Brain pericyte (primary cell): ENCODE results near the gene ANP32B.
"Not testable (repeated sequence)": the region's sequence is repeated elsewhere in the genome, so short reads cannot be mapped to it uniquely, and the experiment has no call there.

Experiments used
- DNase-seq: peaks from one replicate; pipeline ENCODE4 v3.0.0-alpha.2; 2012; ENCODE audit warnings: low read depth, low spot score

ANP32B gene

DNA sequence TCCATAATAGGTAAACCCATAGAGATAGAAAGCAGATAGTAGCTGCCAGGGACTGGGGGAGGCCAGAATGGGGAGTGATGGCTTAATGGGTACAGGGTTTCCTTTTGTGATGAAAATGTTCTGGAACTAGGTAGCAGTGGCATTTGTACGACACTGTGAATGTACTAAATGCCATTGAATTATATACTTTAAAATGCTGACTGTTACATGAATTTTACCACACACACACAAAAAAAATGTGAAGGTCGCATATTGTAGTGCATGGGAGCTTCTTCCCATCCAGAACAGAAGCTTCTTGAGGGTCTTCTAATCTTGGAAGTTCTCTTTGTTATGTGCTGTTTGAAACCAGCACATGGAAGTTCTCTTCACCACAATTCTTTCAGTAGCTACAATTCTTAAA, 19.9 kb upstream of the ANP32B start:
- DNase-seq = no peak

DNA sequence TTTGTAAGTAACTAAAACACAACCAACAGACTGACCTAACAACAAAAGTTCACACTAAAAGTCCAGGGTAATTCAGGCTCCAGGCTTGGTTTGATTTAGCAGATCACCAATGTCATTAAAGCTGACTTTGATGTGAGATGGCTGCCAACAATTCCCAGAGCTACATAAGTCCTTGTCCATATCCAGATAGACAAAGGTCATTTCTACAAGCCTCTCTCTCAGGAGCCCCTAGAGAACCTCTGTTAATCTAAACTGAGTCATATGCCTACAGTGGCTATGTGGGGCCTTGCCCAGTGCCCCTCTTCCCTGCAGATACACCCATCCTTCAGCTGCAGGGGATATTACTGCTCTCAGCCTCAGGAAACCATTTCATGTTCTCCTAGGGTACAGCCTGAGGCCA, 18.2 kb upstream of the ANP32B start:
- DNase-seq = no peak

DNA sequence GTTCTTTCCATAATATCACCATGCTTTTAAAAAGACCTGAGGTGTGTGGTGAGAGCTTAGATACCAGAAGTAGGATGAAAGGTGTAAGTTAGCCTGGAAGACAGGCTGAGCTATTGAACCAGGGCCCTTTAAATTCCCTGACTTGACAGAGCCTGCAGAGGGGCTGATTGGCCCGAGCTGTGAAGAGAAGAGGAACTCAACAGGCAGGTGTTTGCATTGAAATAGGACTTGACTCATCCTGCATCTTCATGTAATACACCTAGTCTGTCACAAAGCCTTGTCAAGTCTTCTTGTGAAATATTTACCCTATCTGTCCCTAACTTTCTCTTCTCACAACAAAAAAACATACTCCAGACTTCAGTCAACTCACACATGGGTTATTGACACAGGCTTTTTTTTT, 16.6 kb upstream of the ANP32B start:
- no peak for DNase-seq

DNA sequence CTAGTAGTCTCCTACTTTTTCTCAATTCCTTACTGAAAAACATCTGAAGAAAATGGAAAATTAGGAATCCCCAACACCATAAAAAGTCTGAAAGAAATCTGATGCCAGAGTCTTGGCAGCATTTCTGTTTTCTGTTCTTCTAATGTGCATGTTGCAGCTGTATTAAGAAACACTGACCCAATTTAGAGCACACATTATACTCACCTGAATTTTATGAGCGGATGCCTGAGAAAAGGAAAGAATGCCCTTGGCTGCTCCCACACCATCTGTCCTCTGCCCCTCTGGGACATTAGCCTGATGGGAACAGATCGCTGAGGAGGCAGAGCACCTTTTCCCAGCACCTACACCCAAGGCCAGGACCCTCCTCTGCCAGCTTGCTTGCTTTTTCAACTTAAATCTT, 14.1 kb upstream of the ANP32B start:
- no peak for DNase-seq

DNA sequence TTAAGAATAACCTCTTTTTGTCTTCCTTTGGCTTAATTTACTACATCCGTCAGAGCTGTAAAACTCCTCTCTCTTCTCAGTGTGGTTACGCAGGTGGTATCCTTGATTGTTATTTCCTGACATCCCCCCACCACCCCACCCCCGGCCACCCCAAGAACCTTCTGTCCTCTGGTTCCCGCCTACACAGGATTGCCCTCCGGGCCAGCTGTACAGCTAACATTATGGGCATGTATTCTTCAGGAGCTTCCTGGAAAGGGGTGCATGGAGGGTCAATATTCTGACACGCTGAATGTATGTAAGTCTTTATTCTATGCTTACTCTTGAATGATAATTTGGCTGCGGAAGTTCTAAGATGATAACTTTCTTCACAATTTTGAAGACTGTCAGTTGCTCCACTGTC, 13.0 kb upstream of the ANP32B start:
- DNase-seq = no peak

DNA sequence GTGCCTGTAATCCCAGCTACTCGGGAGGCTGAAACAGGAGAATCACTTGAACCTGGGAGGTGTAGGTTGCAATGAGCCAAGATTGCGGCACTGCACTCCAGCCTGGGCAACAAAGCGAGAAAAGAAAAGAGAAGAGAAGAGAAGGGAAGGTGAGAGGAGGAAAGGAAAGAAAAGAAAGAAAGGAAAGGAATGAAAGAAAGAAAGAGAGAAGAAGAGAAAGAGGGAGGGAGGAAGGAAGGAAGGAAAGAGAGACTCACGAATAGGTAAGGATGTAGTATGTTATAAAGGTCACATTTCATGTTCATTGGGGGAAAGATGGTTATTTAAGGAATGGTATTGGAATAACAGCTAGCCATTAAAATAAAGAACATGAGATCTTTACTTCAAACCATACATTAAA, 10.4 kb upstream of the ANP32B start:
- DNase-seq = no peak

DNA sequence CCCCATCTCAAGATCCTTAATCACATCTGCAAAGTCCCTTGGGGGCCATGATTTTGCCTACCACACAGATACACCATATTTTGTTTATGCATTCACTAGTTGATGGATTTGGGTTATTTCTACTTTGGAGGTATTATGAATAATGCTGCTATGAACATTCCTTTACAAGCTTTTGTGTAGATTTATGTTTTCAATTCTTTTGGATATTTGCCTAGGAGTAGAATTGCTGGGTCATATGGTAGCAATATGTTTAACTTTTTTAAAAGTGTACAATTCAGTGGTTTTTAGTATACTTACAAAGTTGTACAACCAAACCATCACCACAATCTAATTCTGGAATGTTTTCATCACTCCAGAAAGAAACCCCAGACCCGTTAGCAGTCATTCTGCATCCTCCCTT, 7.8 kb upstream of the ANP32B start:
- DNase-seq = no peak

DNA sequence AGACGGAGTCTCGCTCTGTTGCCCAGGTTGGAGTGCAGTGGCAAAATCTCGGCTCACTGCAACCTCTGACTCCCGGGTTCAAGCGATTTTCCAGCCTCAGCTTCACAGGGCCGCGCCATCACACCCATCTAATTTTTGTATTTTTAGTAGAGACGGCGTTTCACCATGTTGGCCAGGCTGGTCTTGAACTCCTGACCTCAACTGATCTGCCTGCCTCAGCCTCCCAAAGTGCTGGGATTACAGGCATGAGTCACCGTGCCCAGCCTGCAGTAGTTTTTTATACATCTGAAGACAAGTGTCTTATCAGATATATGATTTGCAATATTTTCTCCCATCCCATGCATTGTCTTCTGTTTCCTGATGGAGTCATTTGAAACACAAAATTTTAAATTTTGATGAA, 6.5 kb upstream of the ANP32B start:
- DNase-seq = not testable (repeated sequence)

DNA sequence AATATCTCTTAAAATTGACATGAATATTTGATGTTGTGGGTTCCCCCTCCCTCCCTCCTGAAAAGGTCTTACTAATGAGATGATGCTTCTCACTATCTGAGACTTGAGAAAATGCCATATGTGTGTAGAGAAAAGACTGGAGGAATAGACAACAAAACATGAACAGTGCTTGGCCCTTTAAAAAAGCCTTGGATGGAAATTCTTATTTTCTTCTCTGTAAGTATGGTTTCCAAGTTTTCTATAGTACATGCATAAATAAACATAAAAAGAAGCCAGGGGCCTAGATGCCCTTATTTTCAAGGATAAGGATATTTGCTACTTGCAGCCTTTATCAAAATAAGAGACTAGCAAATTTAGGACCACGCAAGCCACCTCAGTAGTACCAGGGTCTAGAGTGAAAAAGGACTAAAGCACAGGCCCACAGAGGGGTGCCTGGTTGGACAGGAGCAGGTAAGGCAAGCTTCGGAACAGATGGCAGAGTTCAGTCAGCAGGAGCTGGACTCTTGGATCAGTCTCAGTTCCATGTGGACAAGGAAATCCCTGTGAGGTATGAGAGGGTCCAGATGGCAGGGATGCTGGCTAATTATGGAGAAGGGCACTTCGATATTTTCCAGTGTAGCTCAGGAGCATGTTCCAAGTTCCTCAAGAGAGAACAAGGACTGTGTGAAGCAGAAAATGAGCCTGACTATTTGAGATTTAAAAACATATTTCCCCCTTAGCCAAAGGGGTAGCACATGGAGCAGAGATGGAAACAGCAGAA, 4.6 kb upstream of the ANP32B start:
- DNase-seq = no peak

DNA sequence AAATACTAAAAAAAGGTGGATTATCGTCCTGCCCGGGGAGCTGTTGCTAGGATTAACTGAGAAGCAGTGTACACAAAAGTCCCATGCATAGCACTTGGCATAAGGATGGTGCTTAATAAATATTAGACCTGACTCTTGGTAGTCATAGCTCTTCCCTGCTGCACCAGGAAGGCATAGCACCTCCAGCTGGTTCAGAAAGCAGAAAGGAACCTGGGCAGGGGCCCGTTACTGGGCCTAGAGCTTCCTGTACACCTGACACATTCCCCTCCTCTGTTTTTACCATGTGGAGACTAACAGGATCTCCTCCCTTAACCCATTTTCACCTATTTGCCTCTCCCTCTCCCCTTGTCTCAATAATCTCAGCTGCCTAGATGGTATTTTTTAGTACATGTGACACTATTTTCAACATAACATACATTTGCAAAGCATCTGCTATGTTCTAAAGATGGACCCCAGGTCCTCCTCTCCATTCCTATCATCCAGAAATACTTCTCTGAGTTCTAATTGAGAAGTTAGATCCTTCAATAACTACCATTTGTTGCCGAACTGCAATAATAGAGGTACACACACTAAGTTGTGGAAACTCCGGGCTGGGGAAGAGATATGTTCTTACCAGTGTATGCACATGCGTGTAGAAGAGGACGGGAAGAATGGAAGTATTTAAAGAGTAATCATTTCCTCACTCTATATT, 3.2 kb upstream of the ANP32B start:
- no peak for DNase-seq

DNA sequence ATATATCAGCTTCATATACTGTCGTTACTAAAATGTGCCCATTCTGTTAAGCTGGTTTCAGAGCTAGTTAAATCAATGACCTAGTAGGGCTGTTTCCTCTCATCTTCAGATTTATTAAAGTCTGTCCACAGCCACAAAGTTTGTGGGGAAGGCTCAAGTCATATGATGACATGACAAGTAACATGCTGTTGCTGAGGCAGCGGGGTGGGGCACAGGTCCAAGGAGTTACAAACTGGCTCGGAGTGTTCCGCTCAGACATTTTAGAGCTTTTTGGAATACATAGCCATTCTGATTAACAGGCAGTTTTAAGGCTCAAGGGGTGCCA, 2.7 kb upstream of the ANP32B start:
- DNase-seq = no peak

DNA sequence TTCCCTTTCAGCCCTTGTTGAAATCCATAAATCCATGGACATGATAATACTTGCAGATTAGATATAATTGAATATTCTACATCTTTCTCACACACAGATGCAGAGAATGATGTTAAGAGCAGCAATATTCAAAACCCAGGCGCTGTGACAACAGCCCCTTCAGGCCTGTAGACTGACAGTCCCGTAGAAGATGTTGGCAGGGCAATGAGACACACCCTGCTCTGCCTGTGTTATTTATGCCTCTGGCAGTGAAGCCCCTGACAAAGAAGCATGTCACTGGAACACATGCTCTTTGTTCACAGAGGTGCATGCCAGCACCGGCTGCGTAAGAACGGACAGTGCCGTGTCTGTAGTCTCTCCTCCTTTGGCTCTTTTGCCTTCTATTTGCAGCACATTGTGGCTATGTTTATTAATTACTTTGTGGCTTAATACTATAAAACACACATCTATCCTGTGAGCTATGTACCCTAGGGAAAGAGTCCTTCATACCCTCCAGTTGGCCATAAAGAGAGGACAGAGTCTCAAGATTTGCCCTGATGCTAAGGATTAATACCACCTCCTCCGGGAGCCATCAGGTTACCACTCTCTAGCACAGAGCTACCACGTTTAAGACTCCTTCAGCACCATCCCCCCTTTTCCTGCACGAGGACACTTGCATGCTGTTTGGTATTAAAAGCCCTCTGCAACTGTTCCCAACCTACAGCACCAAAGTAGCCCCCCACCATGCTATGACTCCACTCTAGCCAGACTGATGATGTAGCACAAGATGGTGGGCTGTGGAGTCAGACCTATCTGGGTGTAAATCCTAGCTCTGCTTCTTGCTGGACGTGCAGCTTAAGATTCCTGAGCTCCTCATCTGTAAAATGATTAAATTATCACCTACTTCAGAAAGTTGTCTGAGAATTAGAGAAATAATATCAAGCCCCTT, 2.0 kb upstream of the ANP32B start:
- DNase-seq = no peak

DNA sequence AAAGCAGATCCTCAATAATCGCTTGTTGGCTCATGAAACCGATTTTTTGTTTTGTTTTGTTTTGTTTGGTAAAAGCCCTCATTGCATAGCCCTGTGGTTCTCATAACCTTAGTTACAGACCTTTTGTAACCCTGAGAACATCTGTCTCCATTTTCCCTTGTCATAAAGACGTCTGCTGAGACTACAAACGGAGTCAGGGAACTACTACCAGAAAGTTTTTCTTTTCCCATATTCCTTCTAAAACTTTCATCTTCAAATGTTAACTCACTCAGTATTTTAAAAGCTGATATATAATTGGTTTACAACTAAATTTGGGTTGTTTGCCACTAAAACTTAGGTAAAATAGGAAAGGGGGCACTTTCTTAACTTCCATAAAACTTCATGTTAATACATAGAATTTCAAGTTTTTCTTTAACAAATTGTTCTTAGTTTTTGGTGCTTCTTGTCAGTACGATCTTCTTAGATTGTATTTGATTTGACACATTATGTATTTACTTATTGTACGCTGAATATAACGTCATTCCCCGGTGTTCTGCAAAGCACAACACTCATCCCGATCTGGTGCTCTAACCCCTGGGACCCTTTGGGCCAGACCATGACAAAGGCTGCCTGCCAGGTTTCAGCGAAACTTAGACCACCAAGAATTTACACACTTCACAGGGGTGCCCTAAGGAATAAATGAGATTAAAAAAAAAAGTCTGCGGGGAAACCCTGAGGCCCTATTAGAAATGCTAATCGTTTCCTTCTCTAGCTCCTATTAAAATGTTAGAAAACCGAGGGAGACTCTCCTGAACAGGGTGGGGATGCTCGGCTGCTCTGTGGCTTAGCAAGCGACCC, 1.1 kb upstream of the ANP32B start:
- DNase-seq = no peak

DNA sequence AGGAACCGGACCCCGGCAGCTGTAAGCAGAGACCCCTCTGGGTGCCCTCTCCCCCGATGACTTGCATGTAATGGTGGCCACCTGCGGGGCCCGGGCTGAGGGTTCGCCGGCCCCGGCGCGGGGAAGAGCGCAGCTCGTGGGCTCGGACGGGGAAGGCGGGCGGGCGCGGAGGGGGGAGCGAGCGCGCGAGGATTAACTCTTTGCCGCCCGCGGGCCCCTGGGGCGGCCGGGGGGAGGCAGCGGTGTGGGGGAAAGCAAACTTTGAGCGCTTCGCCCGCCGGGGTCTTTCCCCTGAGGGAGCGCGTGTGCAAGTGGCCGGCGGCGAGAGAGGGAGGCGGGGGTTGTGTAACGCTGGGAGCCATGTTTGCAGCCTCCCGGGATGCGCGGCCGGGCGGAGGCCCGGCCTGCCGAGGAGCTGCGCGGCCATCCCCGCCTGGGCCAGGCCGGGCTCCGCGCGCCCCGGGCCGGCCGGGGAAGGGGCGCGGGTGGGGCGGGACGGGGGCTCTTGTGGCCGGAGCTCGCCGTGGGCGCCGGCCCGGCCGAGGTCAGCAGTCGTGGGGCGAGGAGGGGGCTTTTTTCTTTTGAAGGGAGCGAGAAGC, 547 bp downstream of the ANP32B start:
- no peak for DNase-seq

DNA sequence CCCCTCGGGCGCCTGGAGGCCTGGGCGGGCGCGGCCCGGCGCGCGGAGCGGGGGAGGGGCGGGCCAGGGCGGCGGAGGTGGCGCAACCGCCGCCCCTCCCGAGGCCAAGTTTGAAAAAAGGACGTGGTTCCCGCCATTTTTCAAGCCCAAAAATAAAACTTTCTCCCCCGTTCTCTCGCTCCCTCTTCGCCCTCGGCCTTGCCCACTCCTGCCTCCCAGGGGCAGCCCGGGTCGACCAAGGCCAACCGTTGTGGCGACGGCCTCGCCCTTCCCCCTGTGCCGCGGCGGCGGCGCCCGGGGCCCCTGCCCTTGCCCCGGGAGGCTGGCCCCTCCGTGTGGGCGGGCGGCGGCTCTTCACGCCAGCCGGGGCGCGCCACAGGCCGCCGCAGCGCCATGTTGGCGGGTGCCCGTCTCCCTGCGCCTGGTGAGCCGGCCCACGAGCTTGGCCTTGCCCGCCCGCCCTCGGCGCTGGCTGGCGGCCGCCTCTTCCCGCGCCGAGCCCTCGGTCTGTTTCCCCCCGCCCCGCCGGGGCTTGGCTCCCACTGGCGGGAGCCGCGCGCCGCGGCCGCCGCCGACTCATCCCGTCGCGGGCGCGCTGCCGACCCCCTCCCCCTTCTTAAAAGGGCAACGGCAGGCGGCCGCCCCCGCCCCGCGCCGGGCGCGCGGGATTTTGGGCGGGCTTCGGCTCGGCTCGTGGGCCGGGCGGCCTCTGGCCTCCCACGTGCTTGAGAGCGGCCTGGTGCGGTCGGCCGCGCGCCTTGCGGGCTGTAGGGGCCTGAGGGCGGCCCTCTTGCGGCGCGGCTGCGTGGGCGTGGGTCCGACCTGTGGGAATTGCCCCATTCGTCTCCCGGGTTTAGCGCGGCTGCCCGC, 1.3 kb downstream of the ANP32B start:
- DNase-seq = no peak

DNA sequence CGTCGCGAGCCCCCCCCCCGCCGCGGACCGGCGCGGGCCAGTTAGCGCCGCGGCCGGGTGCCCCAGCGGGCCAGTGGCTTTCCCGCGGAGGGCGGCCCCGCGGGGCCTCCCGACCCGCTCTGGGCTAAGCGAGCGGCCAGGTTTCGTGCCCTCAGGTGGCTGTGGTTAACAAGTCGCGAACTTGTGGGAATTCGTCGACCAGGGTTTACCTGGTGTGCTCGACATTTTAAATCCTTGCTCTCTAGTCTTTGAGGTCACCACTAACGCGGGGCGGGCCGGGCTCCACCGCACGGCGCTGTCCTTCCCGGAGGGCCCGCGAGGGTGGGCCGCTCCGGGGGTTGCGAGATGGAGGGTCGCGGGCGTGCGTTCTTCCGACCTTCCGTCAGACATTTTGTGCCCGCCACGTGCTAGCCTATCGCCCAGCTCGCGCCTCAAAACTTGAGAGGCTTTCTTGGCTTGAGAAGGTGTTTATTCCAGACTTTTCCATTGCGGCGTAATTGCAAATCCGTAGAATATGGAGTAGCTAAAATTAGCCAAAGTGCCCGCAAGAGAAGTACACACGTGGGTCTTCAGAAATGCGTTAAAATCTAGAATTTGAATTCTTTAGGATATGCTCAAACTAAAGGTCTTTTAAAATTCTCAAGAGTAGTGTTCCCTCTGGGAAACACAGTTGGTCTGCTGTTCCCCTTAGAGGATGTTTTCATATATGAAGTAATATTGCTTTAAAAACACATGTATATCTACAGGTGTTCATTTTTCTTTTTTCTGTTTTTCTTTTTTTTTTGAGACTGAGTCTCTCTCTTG, 2.1 kb downstream of the ANP32B start:
- DNase-seq = no peak

DNA sequence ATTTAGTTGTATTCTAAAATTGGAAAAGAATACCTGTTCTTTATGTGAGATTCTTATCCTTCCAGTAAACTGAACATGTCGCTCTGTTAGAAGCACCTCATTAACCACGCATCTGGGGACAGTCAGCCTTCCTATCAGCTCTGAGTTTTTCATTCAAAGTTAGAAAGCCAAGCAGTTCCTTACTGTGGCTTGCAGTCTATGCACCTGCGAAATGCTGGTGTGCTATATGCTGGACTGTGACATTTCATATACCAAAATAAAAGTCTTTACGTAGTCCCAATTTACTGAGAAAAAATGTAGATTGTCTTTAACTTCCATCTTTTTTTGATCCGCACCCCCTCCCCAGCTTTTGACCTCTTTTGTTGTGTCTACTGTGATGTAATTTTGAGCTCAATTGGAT, 4.3 kb downstream of the ANP32B start:
- no peak for DNase-seq

DNA sequence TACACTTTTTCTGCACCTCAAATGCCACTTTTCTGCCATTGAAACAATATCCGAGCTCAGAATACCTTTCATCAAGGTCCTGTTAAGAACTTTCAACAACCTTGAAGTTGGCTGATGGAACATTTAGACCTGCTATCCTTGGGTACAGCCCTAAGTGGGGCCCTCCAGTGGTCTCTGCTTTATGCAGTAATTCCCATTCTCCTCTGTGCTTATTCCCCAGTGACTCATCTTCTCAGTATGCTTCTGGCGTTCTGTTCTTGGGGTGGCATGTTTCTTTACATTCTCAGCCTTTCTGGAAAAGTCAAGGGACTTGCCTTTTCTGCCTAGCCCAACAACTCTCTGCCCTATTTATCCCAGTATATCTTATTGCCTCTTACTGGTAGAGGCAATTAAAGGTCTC, 7.1 kb downstream of the ANP32B start:
- no peak for DNase-seq

DNA sequence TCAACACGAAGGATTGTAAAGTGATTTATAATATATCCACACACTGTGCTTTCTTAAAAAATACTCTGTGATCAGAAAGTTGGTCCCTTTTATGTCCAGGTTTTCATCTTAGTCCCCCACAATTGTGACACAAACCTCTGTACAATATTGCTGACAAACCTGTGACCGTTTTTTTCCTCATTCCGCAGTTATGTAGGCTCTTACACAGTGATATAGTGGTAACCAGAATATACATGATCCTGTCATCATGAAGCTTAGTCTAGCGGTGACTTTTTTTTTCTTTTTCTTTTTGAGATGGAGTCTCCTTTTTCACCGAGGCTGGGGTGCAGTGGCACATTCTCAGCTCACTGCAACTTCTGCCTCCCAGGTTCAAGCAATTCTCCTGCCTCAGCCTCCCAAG, 8.7 kb downstream of the ANP32B start:
- no peak for DNase-seq
